ENCODE measurements around the gene ZDHHC4. TPM values are rescaled to one million over a fixed set of nuclear protein-coding genes. Genes with fewer than 3 reads are reported as not detected.

Gene ZDHHC4
- total and polyA plus RNA-seq, 9 of the 15 experiments (the other 6 are each of a cell fraction or from before 2014, with no cell fraction given) = 33.4 to 106 (median 58.3) TPM

- DNase-seq (ENCODE audit: extremely low read depth in 1 of 4, low spot score in 3 of 4) = no peak
- ATAC-seq = no peak
- intact Hi-C loops (cut with micrococcal nuclease) = no loop called here
- Histone ChIP-seq H3K9me1 (ENCODE audit: control insufficient read depth, insufficient read depth, low read length) (peaks cover 3% of the 10 kb centered on the region), H3K27ac (ENCODE audit: extremely low read depth, low read depth, low read length) (no peak overlapping the region), H3K4me2 (ENCODE audit: insufficient read depth, low read length) (no peak overlapping the region), H3K9ac (ENCODE audit: insufficient read depth in 1 of 2, low read depth in 2 of 2, low read length in 2 of 2) (no peak overlapping the region), H3K4me1 (replicated peaks in 1 of 2; ENCODE audit: control insufficient read depth in 2 of 2, insufficient read depth in 2 of 2, low read length in 2 of 2) (peaks cover 0 to 4% of the 10 kb centered on the region in 2 experiments; a peak in 2 of 5 replicates), H3K9me3 (replicated peaks; ENCODE audit: control insufficient read depth, insufficient read depth, low read depth, low read length) (no peaks in the 10 kb centered on the region), H3K36me3 (ENCODE audit: control insufficient read depth, insufficient read depth, low read length) (no peaks in the 10 kb centered on the region), H3K27me3 (ENCODE audit: control insufficient read depth in 2 of 2, insufficient read depth in 2 of 2, low read length in 2 of 2) (peaks cover 5 to 42% of the 10 kb centered on the region in 2 experiments; a peak in 4 of 5 replicates), H3K4me3 (no peak overlapping the region), H2AFZ (ENCODE audit: low read depth, low read length) (no peak overlapping the region), H4K20me1 (replicated peaks; ENCODE audit: control insufficient read depth, insufficient read depth, low read length) (no peaks in the 10 kb centered on the region; the same call in 1 of the 2 replicates), H3K79me2 (ENCODE audit: control insufficient read depth, insufficient read depth, low read length) (no peaks in the 10 kb centered on the region)
- CTCF ChIA-PET (ENCODE audit: low intra/inter-chr PET ratio) = no interaction called here
- no TSS peak for BruUV-seq (replicated peaks)
- in situ Hi-C loops (cut with MboI) = no loop called here
- 0% methylated on average over 1 of the region's 1 CpG for WGBS (ENCODE audit: insufficient coverage, low coverage, missing lambda C conversion rate)
- TF ChIP-seq SRF (CRISPR knock-in tag; IDR thresholded peaks at IDR 0.05) (no peak), GTF3C2 (IDR thresholded peaks at IDR 0.05; ENCODE audit: borderline replicate concordance, extremely low read depth, insufficient read length) (no peak), ATF7 (IDR thresholded peaks at IDR 0.05) (no peak), ZNF347 (CRISPR knock-in tag; IDR thresholded peaks at IDR 0.05; ENCODE audit: low read depth) (no peak), ZNF121 (CRISPR knock-in tag; conservative IDR thresholded peaks at IDR 0.05) (peak; percentile 14; the same call in 1 of the 2 replicates), ATF1 (CRISPR knock-in tag; IDR thresholded peaks at IDR 0.05) (no peak), ATF1 (tag; IDR thresholded peaks at IDR 0.05) (no peak)
- FAIRE-seq = no peak
- POLR2A ChIA-PET = no interaction called here
Measured at GRCh38 chr7:6542368-6542767, 34.9 kb upstream of the ZDHHC4 start.
